GM21737 (cell line): Measurements from ENCODE around the gene TTC7B.

Source experiments
- ATAC-seq: cut with Tn5 transposase; IDR thresholded peaks from one replicate; pipeline ENCODE4 v1.9.1; 2021; ENCODE audit warnings: mild to moderate bottlenecking, moderate library complexity; ENCODE audit not compliant: unreplicated experiment

TTC7B gene

DNA sequence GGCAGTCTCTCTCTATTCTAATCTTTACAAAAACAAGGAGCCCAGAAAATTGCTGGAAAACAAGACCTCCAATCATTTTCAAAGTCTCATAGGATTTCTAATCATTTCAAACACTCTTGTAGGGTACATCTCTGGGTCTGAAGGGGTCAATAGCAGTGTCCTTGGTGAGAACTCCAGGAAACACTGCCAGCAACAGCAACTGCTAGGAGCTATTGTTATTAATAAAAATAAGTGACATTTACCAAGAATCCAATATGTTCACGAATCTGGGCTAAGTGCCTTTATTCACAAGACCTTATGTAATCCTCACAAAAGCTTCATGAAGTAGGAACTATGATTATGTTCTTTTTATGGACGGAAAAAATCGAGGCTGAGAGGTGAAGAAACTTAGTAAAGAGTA lies 72.8 kb downstream of the TTC7B start:
- no peak for ATAC-seq

- ATAC-seq = no peak
Measured at GRCh38 chr14:90742729-90743128, 73.5 kb downstream of the TTC7B start.

- no peak for ATAC-seq
Measured at GRCh38 chr14:90742252-90742651, 74.0 kb downstream of the TTC7B start.

DNA sequence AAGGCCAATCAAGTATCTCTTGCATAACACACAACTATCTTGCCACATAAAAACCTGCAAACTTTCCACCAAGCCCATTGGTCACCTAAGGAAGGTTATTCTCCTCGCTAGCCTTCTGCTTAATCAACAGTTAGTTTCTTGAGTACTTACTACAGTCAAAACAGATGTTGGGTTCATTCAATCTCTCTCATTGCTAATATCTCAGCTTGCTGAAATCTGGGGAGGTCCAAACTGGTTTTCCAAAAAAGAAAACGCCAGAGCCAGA lies 74.6 kb downstream of the TTC7B start:
- ATAC-seq = no peak

DNA sequence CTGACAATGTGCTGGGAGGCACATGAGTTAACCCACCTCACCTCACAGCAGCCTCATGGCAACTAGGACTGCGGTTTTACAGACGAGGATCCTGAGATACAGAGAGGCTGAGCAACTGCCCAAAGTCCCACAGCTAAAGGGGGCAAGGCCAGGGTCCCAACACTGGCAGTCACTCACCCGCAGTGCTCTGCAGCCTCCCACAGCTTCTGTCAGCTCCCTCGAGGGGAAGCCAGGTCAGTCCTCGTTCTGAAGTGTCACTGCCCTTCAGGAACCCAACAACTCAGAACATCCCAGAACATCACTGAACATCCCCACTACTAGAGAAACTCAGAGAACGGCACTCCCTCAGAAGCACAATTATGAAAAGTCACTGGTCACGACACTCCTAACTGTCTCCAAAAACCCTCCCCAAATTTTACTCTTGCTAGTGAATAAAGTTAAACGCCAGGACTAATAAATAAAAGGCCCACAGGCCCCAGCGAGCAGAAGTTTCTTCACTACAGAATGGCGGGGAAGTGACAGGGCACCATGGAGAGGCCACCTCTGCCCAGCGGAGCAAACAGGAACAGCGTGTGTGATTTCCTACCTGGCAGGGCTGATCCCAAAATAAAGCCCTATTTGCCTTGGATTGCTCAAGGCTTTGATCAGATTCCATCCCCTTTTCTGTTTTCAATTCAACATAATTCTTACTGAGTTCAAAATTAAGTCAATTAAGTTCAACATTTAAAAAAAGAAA lies 75.1 kb downstream of the TTC7B start:
- ATAC-seq = no peak

DNA sequence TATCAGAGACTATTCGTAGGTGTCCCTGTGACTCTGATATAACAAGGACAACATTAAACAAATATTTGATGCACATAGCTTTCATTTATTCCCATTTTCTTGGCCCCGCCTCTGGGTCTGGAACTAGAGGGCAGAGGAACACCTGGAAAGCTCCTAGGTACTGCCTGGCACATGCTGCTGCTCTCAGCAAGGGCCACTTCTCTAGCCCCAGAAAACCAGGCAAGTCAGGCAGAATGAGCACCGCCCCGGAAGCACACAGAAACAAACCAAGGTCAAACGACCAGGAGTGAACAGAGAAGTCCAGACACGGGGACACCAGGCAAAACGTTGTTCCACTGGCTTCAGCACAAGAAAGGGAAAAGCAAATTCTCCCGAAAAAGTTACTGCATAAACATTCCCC lies 76.1 kb downstream of the TTC7B start:
- ATAC-seq = no peak

DNA sequence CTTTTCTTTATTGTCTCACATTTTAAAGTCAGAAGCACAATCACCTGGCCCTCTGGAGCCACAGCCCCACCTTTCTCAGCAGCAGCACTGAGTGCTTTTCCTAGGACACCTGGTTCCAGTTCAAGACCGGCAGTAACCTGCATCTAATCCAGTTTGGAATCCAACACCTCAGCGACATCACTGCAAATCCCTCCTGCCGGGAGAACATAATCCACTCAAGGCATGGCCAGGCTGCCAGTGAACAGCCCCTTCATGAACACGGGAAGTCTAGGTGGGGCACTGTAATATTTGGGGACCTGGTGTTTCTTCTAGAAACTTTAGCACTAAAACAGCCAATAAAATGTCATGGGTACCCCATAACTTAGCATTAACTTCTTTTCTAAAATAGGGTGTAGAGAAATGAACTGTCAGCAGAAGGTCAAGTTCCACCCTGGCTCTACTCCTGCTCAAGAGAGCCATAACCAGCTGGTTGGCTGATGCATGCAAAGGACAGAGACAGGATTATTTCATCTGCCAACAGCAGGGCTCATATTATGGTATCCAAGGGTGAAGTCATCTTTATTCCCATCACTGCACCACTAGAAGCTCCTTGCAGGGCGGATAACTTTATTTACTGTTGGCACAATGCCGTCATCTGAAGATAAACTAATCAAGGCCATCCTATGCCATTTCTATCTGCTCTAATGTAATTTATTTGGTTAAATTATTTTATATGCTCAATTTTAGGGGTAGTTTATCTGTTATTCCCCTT lies 76.7 kb downstream of the TTC7B start:
- ATAC-seq = no peak

- no peak for ATAC-seq
Measured at GRCh38 chr14:90733139-90733808, 83.0 kb downstream of the TTC7B start.

DNA sequence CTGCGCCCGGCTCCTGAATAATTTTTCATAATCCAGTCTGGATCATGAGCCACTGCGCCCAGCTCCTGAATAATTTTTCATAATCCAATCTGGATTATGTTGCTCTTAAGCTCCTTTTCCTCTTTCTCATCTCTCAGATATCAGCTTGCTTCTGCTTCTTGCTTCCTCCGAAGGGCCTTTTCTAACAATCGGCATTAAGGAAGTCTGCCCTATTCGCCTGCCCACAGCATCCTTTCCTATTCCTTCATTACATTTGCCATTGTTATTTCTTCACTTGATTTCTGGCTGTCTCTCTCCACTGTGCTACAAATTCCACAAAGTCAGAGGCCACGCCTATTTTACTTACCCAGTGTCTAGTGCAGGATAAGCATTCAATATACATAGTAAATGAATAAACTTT lies 83.5 kb downstream of the TTC7B start:
- no peak for ATAC-seq

DNA sequence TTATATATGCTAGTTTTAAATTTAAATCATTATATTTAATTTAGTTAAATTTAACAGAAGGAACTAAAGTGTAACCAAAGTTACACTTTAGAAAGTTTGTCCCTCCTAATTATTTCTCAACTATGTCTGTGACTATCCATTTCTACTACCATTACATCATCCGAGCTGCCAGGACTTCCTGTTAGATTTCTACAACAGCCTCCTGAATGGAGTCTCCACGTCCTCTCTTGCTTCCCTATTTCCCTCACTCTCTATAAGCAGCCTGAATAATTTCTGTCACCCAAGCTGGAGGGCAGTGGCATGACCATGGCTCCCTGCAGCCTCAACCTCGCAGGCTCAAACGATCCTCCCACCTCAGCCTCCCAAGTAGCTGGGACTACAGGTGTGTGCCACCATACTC lies 84.1 kb downstream of the TTC7B start:
- ATAC-seq = no peak

DNA sequence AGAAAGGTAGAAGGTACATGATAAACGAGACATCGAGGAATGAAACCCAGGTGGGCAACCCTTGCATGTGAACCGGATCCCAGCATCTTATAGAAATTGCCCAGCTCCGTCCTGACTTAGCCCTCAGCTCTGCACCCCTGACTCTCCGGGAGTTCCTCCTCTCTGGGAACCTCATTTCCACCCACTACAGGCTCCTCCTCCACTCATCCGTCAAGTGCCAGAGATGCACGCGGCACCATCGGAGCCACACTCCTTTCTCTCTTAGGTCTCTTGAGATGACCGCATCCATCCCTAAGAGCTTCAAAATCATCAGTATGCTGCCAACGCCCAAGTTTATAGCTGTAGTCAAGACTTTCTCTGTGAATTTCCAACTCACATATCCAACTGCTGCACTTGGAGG lies 84.7 kb downstream of the TTC7B start:
- no peak for ATAC-seq

DNA sequence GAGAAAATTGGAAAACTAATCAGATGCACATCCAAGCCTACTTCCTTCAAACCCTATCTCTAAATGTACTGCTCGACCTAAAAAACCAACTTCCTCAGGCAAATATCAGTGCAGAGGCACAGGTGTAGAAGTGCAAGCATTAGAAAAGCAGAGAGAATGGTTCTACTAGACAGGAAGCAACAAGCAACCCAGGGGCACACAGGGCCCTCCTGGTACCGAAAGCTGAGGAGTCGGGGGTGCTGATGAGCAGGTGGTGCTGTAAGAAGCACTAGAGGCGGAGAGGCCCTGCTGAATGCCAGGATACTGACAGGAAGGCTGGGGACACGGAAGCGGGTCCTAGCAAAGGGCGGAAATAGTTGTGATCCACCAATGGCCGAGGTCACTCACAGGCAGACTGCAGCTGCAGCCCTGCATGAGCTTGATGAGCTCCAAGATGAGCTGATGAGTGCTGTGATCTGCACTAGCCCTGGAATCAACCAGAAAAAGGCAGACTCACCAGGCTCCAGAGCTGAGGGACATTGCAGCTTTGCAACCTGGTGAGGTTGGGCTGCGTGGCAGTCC lies 85.9 kb downstream of the TTC7B start:
- ATAC-seq = no peak

DNA sequence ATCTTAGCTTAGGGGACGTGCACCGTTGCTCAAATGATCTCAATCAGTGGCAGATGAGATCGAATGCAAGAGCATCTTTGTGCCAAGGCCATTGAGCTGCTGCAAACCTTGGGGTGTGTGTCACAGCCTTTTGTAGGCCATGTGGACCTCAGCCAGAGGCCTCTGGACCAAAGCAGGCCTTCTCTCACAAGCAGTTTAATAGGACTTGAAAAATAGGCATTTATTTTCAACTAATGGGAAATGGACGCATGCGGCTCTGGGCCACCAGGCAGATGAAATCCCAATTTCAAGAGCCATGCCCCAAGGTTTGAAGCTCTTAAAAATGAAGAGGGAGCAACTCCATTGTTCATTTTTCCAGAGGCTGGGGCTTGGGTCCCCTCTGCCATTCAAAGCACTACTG lies 87.3 kb downstream of the TTC7B start:
- no peak for ATAC-seq

- ATAC-seq = no peak
Measured at GRCh38 chr14:90727082-90727481, 89.1 kb downstream of the TTC7B start.

DNA sequence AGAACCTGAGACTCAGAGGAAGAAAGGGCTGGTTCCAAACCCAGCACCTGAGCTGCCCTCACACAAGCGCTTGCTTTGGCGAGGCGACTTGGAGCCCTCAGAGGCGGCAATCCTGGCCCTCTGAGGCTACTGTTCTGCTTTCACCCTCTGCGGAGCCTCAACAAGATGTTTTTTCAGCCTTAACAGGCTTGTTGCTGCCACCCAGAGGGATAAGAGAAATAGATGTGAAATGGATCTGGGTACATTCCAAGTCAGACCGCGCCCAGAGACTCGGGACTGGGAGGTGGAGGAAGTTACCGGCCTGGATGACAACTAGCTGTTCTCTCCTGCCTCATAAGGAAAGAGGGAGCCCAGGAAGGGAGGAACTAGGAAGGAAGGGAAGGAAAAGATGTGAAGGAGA lies 89.6 kb downstream of the TTC7B start:
- ATAC-seq = no peak

DNA sequence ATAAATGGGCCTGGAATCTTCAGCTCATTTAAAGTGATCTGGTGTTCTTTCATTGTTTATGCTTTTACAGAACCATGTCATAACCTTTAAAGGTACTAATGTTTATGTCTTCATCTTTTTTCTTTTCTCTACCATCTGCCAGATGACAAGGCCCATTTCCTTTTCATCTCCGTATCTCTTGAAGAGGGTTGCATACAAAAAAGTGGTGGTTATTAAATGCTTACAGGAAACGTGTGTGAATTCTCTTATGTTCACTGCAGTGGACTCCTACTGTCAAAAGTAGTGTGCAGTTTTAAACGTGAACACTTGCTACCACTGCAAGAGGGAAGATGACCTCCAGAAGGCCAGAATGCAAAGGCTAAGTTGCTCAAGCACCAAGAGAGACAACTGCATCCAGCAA lies 91.4 kb downstream of the TTC7B start:
- no peak for ATAC-seq

- ATAC-seq = no peak
Measured at GRCh38 chr14:90722590-90722989, 93.6 kb downstream of the TTC7B start.

DNA sequence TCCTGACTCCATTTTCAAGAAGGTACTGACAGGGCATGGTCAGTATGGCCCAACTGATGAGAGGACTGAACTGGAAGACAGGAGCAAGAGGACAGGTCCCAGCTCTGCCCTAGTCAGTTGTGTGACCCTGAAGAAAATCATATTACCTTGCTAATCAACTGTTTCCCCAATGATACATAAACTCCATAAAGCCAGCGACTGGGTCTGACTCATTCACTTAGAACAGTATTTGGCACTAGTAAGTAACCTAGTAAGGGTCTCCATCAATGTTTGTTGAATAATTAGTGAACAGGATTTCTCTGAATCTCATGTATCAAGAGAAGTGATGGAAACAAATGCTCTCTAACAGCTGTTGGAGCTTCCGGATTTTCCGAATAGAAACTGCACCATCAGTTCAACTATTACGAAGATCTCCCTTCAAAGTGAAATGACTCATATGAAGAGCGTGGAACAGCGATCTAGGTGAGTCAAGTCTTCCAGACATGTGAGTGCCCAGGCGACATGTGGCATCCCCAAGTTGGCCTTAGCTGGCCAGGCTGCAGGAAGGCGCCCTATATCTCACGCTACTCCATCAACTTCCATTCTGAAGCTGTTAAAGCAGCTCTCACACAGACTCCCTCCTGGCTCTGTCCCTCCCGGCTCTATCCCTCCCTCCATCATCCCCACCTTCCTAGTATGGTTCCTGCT lies 94.5 kb downstream of the TTC7B start:
- no peak for ATAC-seq

DNA sequence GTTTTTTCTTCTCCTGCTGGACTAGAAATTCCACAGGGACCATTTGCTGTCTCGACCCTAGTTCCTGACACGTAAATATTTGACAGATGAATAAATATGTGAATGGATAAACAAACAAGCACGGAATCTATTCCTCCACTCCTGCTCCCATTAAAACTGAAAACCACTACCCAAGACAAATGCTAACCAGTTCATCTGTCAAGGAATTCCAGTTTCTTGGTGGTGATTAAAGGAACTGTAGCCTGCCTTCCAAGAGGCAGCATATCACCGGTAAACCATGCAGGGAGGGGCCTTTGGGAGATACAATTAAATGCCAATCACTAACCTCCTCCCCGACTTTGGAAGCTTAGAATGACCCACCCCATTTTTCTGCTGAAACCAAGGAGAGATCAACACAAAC lies 95.4 kb downstream of the TTC7B start:
- no peak for ATAC-seq

DNA sequence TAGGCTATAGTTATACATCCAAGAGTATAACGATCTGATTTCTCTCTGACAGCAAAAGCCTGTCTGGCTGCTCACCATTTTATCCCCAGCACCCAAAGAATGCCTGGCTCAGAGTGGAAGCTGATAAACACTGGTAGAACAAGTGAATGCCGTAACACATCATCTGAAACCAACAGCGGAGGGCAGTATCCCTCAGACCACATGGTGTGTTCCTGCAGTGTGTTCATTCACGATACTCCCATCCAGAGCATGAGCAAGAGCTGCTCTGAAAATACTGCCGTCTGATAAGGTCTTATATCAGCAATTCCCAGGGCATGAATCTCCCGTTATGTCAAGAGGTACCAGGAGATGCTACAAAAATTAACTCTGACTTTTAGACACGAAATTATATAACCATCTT lies 95.9 kb downstream of the TTC7B start:
- no peak for ATAC-seq

DNA sequence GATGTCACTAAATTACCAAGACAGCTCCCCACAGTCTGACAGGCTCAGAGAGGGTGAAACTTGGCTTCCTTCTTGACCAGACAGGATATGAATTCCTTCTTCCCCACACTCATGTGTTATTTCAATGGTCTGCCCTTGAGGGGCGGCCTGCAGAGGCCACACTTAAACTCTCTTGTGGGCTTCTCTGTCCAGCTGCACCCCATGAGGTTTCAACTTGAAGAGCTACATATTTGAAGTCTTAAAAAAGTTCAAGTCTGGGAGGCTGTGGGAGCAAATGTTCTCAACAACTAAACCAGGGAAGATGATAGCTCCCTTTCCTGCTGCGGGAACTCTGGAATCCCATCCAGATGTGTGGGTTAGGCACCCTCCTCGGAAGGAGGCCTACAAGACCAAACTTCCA lies 98.3 kb downstream of the TTC7B start:
- no peak for ATAC-seq
